Measurements from ENCODE around the gene SCN5A. TPM values are rescaled to one million over a fixed set of nuclear protein-coding genes. Genes with fewer than 3 reads are reported as not detected.

SCN5A gene
- total and polyA plus RNA-seq, 2 donors (not counting 1 experiment from before 2014, with no cell fraction given), result 0.20 to 0.37 TPM

GRCh38 chr3:38583688-38584087 lies 65.8 kb downstream of the SCN5A start:
- Histone ChIP-seq H4K20me1 (ENCODE audit: control insufficient read depth, insufficient read depth, low read length, poor library complexity, severe bottlenecking) (no peaks in the 10 kb centered on the region), H3K4me1 (ENCODE audit: control insufficient read depth in 2 of 2, insufficient read depth in 2 of 2, low read length in 2 of 2) (no peaks in the 10 kb centered on the region), H3K4me3 (ENCODE audit: control extremely low read depth in 1 of 5, extremely low read depth in 1 of 5, insufficient read depth in 1 of 5, low read depth in 2 of 5, low read length in 4 of 5) (no peak overlapping the region), H3K4me2 (replicated peaks; ENCODE audit: low read depth, low read length, poor library complexity, severe bottlenecking) (no peak overlapping the region), H2AFZ (ENCODE audit: insufficient read depth, low read depth, low read length, poor library complexity, severe bottlenecking) (no peak overlapping the region), H3K27ac (ENCODE audit: low read length in 2 of 2) (no peak overlapping the region), H3K9me3 (ENCODE audit: control extremely low read depth in 1 of 3, control insufficient read depth in 2 of 3, insufficient read depth in 1 of 3, low read length in 2 of 3) (peaks cover 0 to 11% (median 0%) of the 10 kb centered on the region in 3 donors), H3K36me3 (replicated peaks in 1 of 2; ENCODE audit: control extremely low read depth in 1 of 2, control insufficient read depth in 1 of 2, extremely low read depth in 1 of 2, insufficient read depth in 2 of 2, low read length in 1 of 2) (no peaks in the 10 kb centered on the region), H3K9ac (ENCODE audit: low read length) (no peak overlapping the region), H3K79me2 (ENCODE audit: control insufficient read depth, insufficient read depth, low read length) (no peaks in the 10 kb centered on the region), H3K27me3 (replicated peaks in 1 of 4; ENCODE audit: control extremely low read depth in 1 of 4, control insufficient read depth in 3 of 4, insufficient read depth in 4 of 4, low read length in 3 of 4) (no peaks in the 10 kb centered on the region)
- 89% methylated on average over 6 of the region's 6 CpGs for WGBS (ENCODE audit: insufficient coverage)
- H3K27me3 Mint-ChIP-seq, result no peaks in the 10 kb centered on the region
- H3K4me3 Mint-ChIP-seq, result no peak overlapping the region
- H3K9me3 Mint-ChIP-seq (ENCODE audit: insufficient read depth), result no peaks in the 10 kb centered on the region
- ChIA-PET POLR2A (no interaction called here), CTCF (no interaction called here)
- intact Hi-C loops (cut with micrococcal nuclease), result no loop called here
- no peaks in the 10 kb centered on the region for H3K4me1 Mint-ChIP-seq
- H3K27ac Mint-ChIP-seq, result no peak overlapping the region
- TF ChIP-seq, protein P1, sequence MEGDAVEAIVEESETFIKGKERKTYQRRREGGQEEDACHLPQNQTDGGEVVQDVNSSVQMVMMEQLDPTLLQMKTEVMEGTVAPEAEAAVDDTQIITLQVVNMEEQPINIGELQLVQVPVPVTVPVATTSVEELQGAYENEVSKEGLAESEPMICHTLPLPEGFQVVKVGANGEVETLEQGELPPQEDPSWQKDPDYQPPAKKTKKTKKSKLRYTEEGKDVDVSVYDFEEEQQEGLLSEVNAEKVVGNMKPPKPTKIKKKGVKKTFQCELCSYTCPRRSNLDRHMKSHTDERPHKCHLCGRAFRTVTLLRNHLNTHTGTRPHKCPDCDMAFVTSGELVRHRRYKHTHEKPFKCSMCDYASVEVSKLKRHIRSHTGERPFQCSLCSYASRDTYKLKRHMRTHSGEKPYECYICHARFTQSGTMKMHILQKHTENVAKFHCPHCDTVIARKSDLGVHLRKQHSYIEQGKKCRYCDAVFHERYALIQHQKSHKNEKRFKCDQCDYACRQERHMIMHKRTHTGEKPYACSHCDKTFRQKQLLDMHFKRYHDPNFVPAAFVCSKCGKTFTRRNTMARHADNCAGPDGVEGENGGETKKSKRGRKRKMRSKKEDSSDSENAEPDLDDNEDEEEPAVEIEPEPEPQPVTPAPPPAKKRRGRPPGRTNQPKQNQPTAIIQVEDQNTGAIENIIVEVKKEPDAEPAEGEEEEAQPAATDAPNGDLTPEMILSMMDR (IDR thresholded peaks at IDR 0.05), result no peak
- TF ChIP-seq EZH2 (IDR thresholded peaks at IDR 0.05; ENCODE audit: borderline replicate concordance, insufficient read depth, low read depth, low read length, poor library complexity, severe bottlenecking), result no peak
- ATAC-seq (ENCODE audit: low read depth), result no peak
- no peak for DNase-seq

- DNase-seq, result no peak
- Histone ChIP-seq H4K20me1 (ENCODE audit: control insufficient read depth, insufficient read depth, low read length, poor library complexity, severe bottlenecking) (no peaks in the 10 kb centered on the region), H3K79me2 (ENCODE audit: control insufficient read depth, insufficient read depth, low read length) (no peaks in the 10 kb centered on the region), H3K27ac (ENCODE audit: low read length in 2 of 2) (no peak overlapping the region), H3K4me3 (ENCODE audit: control extremely low read depth in 1 of 5, extremely low read depth in 1 of 5, insufficient read depth in 1 of 5, low read depth in 2 of 5, low read length in 4 of 5) (no peak overlapping the region), H3K9ac (ENCODE audit: low read length) (no peak overlapping the region), H3K9me3 (ENCODE audit: control extremely low read depth in 1 of 3, control insufficient read depth in 2 of 3, insufficient read depth in 1 of 3, low read length in 2 of 3) (peaks cover 0 to 11% (median 0%) of the 10 kb centered on the region in 3 donors), H3K4me2 (replicated peaks; ENCODE audit: low read depth, low read length, poor library complexity, severe bottlenecking) (no peak overlapping the region), H3K27me3 (replicated peaks in 1 of 4; ENCODE audit: control extremely low read depth in 1 of 4, control insufficient read depth in 3 of 4, insufficient read depth in 4 of 4, low read length in 3 of 4) (no peaks in the 10 kb centered on the region), H3K36me3 (replicated peaks in 1 of 2; ENCODE audit: control extremely low read depth in 1 of 2, control insufficient read depth in 1 of 2, extremely low read depth in 1 of 2, insufficient read depth in 2 of 2, low read length in 1 of 2) (no peaks in the 10 kb centered on the region), H3K4me1 (ENCODE audit: control insufficient read depth in 2 of 2, insufficient read depth in 2 of 2, low read length in 2 of 2) (no peaks in the 10 kb centered on the region), H2AFZ (ENCODE audit: insufficient read depth, low read depth, low read length, poor library complexity, severe bottlenecking) (no peak overlapping the region)
- ATAC-seq (ENCODE audit: low read depth), result no peak
- TF ChIP-seq, protein P1 (IDR thresholded peaks at IDR 0.05), result no peak
- no peak for TF ChIP-seq EZH2 (IDR thresholded peaks at IDR 0.05; ENCODE audit: borderline replicate concordance, insufficient read depth, low read depth, low read length, poor library complexity, severe bottlenecking)
- intact Hi-C loops (cut with micrococcal nuclease), result no loop called here
- POLR2A ChIA-PET, result no interaction called here
- Mint-ChIP-seq H3K9me3 (ENCODE audit: insufficient read depth) (no peaks in the 10 kb centered on the region), H3K4me1 (no peaks in the 10 kb centered on the region), H3K27me3 (no peaks in the 10 kb centered on the region), H3K4me3 (no peak overlapping the region), H3K27ac (no peak overlapping the region)
- CTCF ChIA-PET, result no interaction called here
- WGBS (ENCODE audit: insufficient coverage), result 40% methylated on average over 4 of the region's 8 CpGs
Measured at GRCh38 chr3:38582941-38583645, 66.4 kb downstream of the SCN5A start.
